A673 (cell line): ENCODE data around the gene LGALS7B.
"Not testable (repeated sequence)": the region's sequence is repeated elsewhere in the genome, so short reads cannot be mapped to it uniquely, and the experiment has no call there.

Experiments used
- EZH2 ChIP-seq: fragments of 200-600 bp; sonication (generic); IDR thresholded peaks from 2 replicates; pipeline ENCODE4 v1.6.1; 2017; ENCODE audit warnings: borderline replicate concordance, low read depth, mild to moderate bottlenecking, mixed read lengths, antibody characterized with exemption, low read length; ENCODE audit not compliant: poor library complexity, severe bottlenecking
- TF ChIP-seq, protein P1 (sequence below): fragments of 300-800, 200-600 bp; sonication (generic); conservative IDR thresholded peaks from 2 replicates; pipeline ENCODE4 v1.5.1; 2017; ENCODE audit warnings: low read depth, mild to moderate bottlenecking, antibody characterized with exemption, low read length, moderate library complexity, mixed read lengths

DNA sequence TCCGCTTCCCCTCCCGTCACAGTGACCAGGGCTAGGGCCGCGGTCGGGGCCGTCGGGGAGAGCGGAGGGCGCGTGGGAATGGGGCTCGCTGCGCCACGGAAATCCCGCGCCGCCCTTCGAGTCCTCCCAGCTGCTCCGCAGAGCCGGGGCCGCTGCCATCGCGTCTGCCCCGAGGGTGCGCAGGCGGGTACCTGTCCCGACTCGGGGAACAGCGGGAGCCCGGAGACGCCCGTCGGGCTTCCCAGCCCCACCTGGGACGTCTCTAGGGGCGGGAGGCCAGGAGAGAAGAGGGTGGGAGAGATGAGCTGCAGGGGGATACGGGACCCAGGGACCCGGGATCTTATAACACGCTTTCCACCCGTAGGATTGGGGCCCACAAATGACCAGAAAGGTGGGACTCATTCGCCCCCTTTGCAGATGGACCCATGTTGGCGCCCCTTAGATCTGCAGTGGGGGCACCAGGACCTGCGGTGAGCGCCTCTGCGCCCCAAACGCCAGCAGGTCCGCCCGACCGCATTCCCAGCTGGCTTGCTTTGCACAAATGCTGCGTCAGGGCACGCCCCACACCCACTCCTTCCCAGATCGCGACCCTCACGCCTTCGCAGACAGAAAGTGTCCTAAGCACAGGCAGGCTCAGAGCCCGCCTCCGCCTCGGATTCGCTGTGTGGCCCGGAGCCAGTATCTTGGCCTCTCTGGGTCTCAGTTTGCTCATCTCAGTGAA, 18.6 kb upstream of the LGALS7B start:
- TF ChIP-seq, protein P1, sequence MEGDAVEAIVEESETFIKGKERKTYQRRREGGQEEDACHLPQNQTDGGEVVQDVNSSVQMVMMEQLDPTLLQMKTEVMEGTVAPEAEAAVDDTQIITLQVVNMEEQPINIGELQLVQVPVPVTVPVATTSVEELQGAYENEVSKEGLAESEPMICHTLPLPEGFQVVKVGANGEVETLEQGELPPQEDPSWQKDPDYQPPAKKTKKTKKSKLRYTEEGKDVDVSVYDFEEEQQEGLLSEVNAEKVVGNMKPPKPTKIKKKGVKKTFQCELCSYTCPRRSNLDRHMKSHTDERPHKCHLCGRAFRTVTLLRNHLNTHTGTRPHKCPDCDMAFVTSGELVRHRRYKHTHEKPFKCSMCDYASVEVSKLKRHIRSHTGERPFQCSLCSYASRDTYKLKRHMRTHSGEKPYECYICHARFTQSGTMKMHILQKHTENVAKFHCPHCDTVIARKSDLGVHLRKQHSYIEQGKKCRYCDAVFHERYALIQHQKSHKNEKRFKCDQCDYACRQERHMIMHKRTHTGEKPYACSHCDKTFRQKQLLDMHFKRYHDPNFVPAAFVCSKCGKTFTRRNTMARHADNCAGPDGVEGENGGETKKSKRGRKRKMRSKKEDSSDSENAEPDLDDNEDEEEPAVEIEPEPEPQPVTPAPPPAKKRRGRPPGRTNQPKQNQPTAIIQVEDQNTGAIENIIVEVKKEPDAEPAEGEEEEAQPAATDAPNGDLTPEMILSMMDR = not testable (repeated sequence)
- TF ChIP-seq EZH2 = not testable (repeated sequence)
